GM12878 (cell line): ENCODE measurements around the gene DDX10. TPM values are rescaled to one million over a fixed set of nuclear protein-coding genes. Genes with fewer than 3 reads are reported as not detected.

ENCODE experiments used
- ATAC-seq: fragments of 200-7000 bp; cut with Tn5 transposase; 3 replicates; pipeline ENCODE4 v1.9.1; 2020; ENCODE audit warnings: mild to moderate bottlenecking, moderate library complexity
- BruUV-seq: library from RNA; stranded (reverse); fragments of 400-500 nt; replicated peaks from 2 replicates; lab custom pipeline; 2021; lab: Mats Ljungman, UMichigan
- CTCF ChIA-PET: fragments of 300-600 bp; sonication (Branson Sonifier 250); formaldehyde crosslinking; extraction: SDS; loops from one replicate; lab custom pipeline; 2021; ENCODE audit warnings: inconsistent platforms; lab: Yijun Ruan, JAX
- POLR2A ChIA-PET: fragments of 350-600 bp; formaldehyde crosslinking; extraction: SDS; loops from one replicate; lab custom pipeline; 2021; ENCODE audit warnings: inconsistent platforms; lab: Charles Lee
- RAD21 ChIA-PET: fragments of 300-600 bp; sonication (Branson Sonifier 250); formaldehyde crosslinking; loops from one replicate; lab custom pipeline; 2023; ENCODE audit warnings: antibody characterized with exemption; ENCODE audit not compliant: unreplicated experiment; lab: Charles Lee
- SMC1A ChIA-PET: fragments of 300-600 bp; sonication (Branson Sonifier 250); formaldehyde crosslinking; loops from one replicate; lab custom pipeline; 2023; ENCODE audit not compliant: unreplicated experiment, uncharacterized antibody; lab: Charles Lee
- DNase-seq: peaks from one replicate; pipeline ENCODE4 v3.0.0-alpha.2; 2011; ENCODE audit warnings: low read depth, low spot score
- FAIRE-seq: peaks from 3 replicates; lab custom pipeline; 2011; peaks lifted over from hg19 to GRCh38; lab: Jason Lieb, UNC
- H2AFZ ChIP-seq: 2 replicates; pipeline ENCODE4 v1.6.0; 2011; ENCODE audit warnings: low read depth, low read length, control low read depth; ENCODE audit not compliant: control insufficient read depth
- H3K27ac ChIP-seq: 2 replicates; pipeline ENCODE4 v1.5.1; 2011; ENCODE audit warnings: control low read depth; ENCODE audit not compliant: control insufficient read depth, insufficient read depth
- H3K27me3 ChIP-seq, 2 experiments: replicated peaks in 1 of 2; 2 replicates each; pipeline versions ENCODE4 v1.6.0 to v1.6.1; 2011; ENCODE audit warnings: low read length in 1 of 2; ENCODE audit not compliant: control insufficient read depth in 2 of 2, insufficient read depth in 2 of 2
- H3K36me3 ChIP-seq, 2 experiments: 2 replicates each; pipeline ENCODE4 v1.5.1; 2011; ENCODE audit warnings: low read length in 1 of 2; ENCODE audit not compliant: control insufficient read depth in 2 of 2, insufficient read depth in 2 of 2
- H3K4me1 ChIP-seq: 2 replicates; pipeline ENCODE4 v1.6.1; 2011; ENCODE audit warnings: mild to moderate bottlenecking, low read length, moderate library complexity, mixed read lengths; ENCODE audit not compliant: control insufficient read depth, insufficient read depth
- H3K4me2 ChIP-seq: 2 replicates; pipeline ENCODE4 v1.6.0; 2011; ENCODE audit warnings: control low read depth; ENCODE audit not compliant: control insufficient read depth, insufficient read depth
- H3K4me3 ChIP-seq: fragments of 200-600 bp; sonication (generic); 2 replicates; pipeline ENCODE4 v1.5.1; 2016
- H3K79me2 ChIP-seq: 2 replicates; pipeline ENCODE4 v1.6.0; 2011; ENCODE audit warnings: low read length; ENCODE audit not compliant: control insufficient read depth, insufficient read depth
- H3K9ac ChIP-seq: 2 replicates; pipeline ENCODE4 v1.8.0; 2011; ENCODE audit warnings: low read length, control low read depth, mixed read lengths; ENCODE audit not compliant: control insufficient read depth, insufficient read depth
- H3K9me3 ChIP-seq: replicated peaks from 3 replicates; pipeline ENCODE4 v1.5.1; 2011; ENCODE audit warnings: mild to moderate bottlenecking, low read length; ENCODE audit not compliant: control insufficient read depth, insufficient read depth
- H4K20me1 ChIP-seq: 2 replicates; pipeline ENCODE4 v1.6.0; 2011; ENCODE audit not compliant: control insufficient read depth, insufficient read depth
- BHLHE40 ChIP-seq, 2 experiments: fragments of 450-650 bp in 1 of 2; IDR thresholded peaks; 2 replicates each; pipeline ENCODE4 v1.6.1; 2011 to 2017; ENCODE audit warnings: low read depth in 2 of 2, borderline replicate concordance in 1 of 2, improper control_type of control experiment in 1 of 2, low read length in 1 of 2, mild to moderate bottlenecking in 1 of 2
- BMI1 ChIP-seq: fragments of 450-650 bp; IDR thresholded peaks from 2 replicates; pipeline ENCODE4 v1.6.1; 2016; ENCODE audit warnings: mild to moderate bottlenecking, moderate library complexity, borderline replicate concordance
- JUNB ChIP-seq: IDR thresholded peaks from 2 replicates; pipeline ENCODE4 v1.6.1; 2016; ENCODE audit warnings: antibody characterized with exemption, mild to moderate bottlenecking
- NR2F1 ChIP-seq: fragments of 450-650 bp; conservative IDR thresholded peaks from 2 replicates; pipeline ENCODE4 v1.6.1; 2017; ENCODE audit warnings: mild to moderate bottlenecking
- WGBS: methylation state at CpG from one replicate; pipeline ENCODE4 v1.1.6; 2016; ENCODE audit warnings: low lambda C conversion rate; ENCODE audit not compliant: insufficient replicate concordance, insufficient coverage; ENCODE audit errors: missing lambda C conversion rate; 5-methylcytosine and 5-hydroxymethylcytosine counted together
- in situ Hi-C: fragments of 300-500 bp; cut with MboI; formaldehyde crosslinking; loops from 9 replicates; pipeline ENCODE4 v1.14.3; 2018; ENCODE audit warnings: mixed read lengths
- intact Hi-C: fragments of 100-400 bp; cut with micrococcal nuclease; formaldehyde crosslinking; loops from one replicate; pipeline ENCODE4 v1.14.2; 2022; ENCODE audit not compliant: unreplicated experiment
- polyA plus RNA-seq, 11 experiments: library from polyadenylated mRNA; depleted of rRNA in 4 of 11; unstranded in 6 of 11; stranded (reverse) in 5 of 11; fragments of >200 nt; fragmentation: Nextera tagmentation in 4 of 11; fragmentation: Illumina TruSeq in 1 of 11; extraction: Ambion mirVana in 4 of 11; extraction: Trizol in 1 of 11; gene quantifications; 1 replicate in 1 of 11; 2 replicates in 10 of 11; pipeline versions ENCODE4 v1.2.1 to v1.2.3, GENCODE V29; 2011 to 2016; ENCODE audit warnings: inconsistent platforms in 2 of 11, missing spikeins in 2 of 11, low read depth in 1 of 11
- total RNA-seq, 4 experiments: library from RNA; depleted of rRNA in 3 of 4; stranded (reverse); fragments of >200 nt in 3 of 4; fragmentation: Illumina TruSeq in 1 of 4; extraction: Trizol in 1 of 4; gene quantifications; 2 replicates each; pipeline versions ENCODE4 v1.2.1 to v1.2.3, GENCODE V29; 2013 to 2021
- TF ChIP-seq, protein P1 (sequence below): IDR thresholded peaks from 2 replicates; pipeline ENCODE4 v1.6.1; 2011; ENCODE audit warnings: mild to moderate bottlenecking, low read depth, low read length, moderate library complexity; ENCODE audit not compliant: insufficient replicate concordance
- TF ChIP-seq, protein P2 (sequence below): fragments of 450-650 bp; IDR thresholded peaks from 2 replicates; pipeline ENCODE4 v1.6.1; 2016; ENCODE audit warnings: mild to moderate bottlenecking, moderate library complexity, borderline replicate concordance

Gene DDX10
- total and polyA plus RNA-seq, 10 of the 15 experiments (the other 5 are each of a cell fraction or from before 2014, with no cell fraction given): 20.9 to 51.5 (median 31.9) TPM

DNA sequence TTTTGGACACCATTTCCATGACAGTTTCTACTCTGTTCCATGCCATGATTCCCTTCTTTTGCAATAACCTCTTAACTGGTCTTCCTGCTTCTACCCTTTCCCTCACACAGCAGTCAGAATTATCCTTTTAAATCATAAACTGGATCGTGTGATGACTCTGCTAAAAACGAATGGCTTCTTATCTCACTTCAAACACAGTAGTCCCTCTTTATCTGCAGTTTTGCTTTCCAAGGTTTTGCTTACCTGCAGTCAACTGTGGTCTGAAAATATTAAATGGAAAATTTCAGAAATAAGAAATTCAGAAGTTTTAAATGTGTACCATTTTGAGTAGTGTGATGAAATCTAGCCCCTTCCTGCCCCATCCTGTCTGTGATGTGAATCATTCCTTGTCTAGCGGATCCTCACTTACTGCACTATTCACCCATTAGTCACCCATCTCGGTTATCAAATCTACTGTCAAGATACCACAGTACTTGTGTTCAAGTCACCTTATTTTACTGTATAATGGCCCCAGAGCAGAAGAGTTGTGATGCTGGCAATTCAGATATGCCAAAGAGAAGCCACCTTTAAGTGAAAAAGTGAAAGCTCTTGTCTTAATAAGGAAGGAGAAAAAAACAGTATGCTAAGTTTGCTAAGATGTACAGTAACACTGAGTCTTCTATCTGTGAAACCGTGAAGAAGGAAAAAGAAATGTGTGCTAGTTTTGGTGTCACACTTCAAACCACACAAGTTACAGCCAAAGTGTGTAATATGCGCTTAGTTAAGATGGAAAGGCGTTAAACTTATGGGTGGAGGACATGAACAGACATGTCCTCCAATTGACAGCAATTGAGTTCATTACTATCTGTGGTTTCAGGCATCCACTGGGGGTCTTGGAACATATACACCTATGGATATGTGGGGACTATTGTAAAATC is 283.0 kb downstream of the DDX10 start:
- no peaks in the 10 kb centered on the region; the same call in 1 of the 2 replicates for H3K4me1 ChIP-seq
- BruUV-seq: no TSS peak
- POLR2A ChIA-PET: interaction anchor here (0.6 kb wide), 1 partner anchor 12 kb away, joined by 4 read pairs; no protein-coding TSS in a partner anchor

GRCh38 chr11:108958368-108959104 is 293.7 kb downstream of the DDX10 start:
- no TSS peak for BruUV-seq
- FAIRE-seq: no peak
- POLR2A ChIA-PET: no interaction called here
- intact Hi-C loops: no loop called here
- no peak overlapping the region for H2AFZ ChIP-seq
- SMC1A ChIA-PET: interaction anchor here (0.8 to 1.5 kb wide), 3 partner anchors 22 to 223 kb away, joined by 3 read pairs; no protein-coding TSS in a partner anchor
- CTCF ChIA-PET: interaction anchor here (0.7 kb wide), 1 partner anchor 261 kb away, joined by 3 read pairs; no protein-coding TSS in a partner anchor
- 71% methylated on average over 7 of the region's 7 CpGs for WGBS
- H3K4me3 ChIP-seq: no peak overlapping the region
- H3K4me1 ChIP-seq: no peaks in the 10 kb centered on the region
- no peak for DNase-seq
- H3K79me2 ChIP-seq: no peaks in the 10 kb centered on the region
- no peaks in the 10 kb centered on the region for H3K36me3 ChIP-seq
- no peaks in the 10 kb centered on the region; the same call in 2 of the 3 replicates for H3K9me3 ChIP-seq
- H3K27me3 ChIP-seq: no peaks in the 10 kb centered on the region
- ATAC-seq: peak; percentile 76
- H4K20me1 ChIP-seq: no peaks in the 10 kb centered on the region
- H3K9ac ChIP-seq: no peak overlapping the region
- no peak overlapping the region for H3K4me2 ChIP-seq
- in situ Hi-C loops: no loop called here
- no peak overlapping the region for H3K27ac ChIP-seq
- RAD21 ChIA-PET: interaction anchor here (1.2 kb wide), 1 partner anchor 82 kb away, joined by 3 read pairs; no protein-coding TSS in a partner anchor
- no peak for TF ChIP-seq BMI1
- peak; percentile 56; the same call in 1 of the 2 replicates for TF ChIP-seq NR2F1
- TF ChIP-seq JUNB: peak; percentile 30; the same call in 1 of the 2 replicates
- TF ChIP-seq, protein P1, sequence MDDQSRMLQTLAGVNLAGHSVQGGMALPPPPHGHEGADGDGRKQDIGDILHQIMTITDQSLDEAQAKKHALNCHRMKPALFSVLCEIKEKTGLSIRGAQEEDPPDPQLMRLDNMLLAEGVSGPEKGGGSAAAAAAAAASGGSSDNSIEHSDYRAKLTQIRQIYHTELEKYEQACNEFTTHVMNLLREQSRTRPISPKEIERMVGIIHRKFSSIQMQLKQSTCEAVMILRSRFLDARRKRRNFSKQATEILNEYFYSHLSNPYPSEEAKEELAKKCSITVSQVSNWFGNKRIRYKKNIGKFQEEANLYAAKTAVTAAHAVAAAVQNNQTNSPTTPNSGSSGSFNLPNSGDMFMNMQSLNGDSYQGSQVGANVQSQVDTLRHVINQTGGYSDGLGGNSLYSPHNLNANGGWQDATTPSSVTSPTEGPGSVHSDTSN: peak; percentile 51
- TF ChIP-seq, protein P2, sequence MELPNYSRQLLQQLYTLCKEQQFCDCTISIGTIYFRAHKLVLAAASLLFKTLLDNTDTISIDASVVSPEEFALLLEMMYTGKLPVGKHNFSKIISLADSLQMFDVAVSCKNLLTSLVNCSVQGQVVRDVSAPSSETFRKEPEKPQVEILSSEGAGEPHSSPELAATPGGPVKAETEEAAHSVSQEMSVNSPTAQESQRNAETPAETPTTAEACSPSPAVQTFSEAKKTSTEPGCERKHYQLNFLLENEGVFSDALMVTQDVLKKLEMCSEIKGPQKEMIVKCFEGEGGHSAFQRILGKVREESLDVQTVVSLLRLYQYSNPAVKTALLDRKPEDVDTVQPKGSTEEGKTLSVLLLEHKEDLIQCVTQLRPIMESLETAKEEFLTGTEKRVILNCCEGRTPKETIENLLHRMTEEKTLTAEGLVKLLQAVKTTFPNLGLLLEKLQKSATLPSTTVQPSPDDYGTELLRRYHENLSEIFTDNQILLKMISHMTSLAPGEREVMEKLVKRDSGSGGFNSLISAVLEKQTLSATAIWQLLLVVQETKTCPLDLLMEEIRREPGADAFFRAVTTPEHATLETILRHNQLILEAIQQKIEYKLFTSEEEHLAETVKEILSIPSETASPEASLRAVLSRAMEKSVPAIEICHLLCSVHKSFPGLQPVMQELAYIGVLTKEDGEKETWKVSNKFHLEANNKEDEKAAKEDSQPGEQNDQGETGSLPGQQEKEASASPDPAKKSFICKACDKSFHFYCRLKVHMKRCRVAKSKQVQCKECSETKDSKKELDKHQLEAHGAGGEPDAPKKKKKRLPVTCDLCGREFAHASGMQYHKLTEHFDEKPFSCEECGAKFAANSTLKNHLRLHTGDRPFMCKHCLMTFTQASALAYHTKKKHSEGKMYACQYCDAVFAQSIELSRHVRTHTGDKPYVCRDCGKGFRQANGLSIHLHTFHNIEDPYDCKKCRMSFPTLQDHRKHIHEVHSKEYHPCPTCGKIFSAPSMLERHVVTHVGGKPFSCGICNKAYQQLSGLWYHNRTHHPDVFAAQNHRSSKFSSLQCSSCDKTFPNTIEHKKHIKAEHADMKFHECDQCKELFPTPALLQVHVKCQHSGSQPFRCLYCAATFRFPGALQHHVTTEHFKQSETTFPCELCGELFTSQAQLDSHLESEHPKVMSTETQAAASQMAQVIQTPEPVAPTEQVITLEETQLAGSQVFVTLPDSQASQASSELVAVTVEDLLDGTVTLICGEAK: no peak

More for the DNA sequence above, 283.0 kb downstream of the DDX10 start:
- no peaks in the 10 kb centered on the region for H4K20me1 ChIP-seq
- H3K27ac ChIP-seq: no peak overlapping the region
- ChIA-PET SMC1A (no interaction called here), RAD21 (interaction anchor here (1.3 kb wide), 1 partner anchor 8 kb away, joined by 3 read pairs; no protein-coding TSS in a partner anchor), CTCF (no interaction called here)
- FAIRE-seq (no peak), ATAC-seq (no peak)
- in situ Hi-C loops: no loop called here
- WGBS: 95% methylated on average over 7 of the region's 7 CpGs
- H2AFZ ChIP-seq: no peak overlapping the region
- intact Hi-C loops: loop anchor here (10.0 kb wide), 1 partner anchor 253 kb away; no protein-coding TSS in a partner anchor
- no peak overlapping the region for H3K4me3 ChIP-seq
- no peaks in the 10 kb centered on the region; a peak in 1 of 4 replicates for H3K36me3 ChIP-seq
- H3K79me2 ChIP-seq: no peaks in the 10 kb centered on the region
- TF ChIP-seq BHLHE40 (IDR thresholded peaks at IDR 0.05; ENCODE audit: borderline replicate concordance in 1 of 2, low read depth in 2 of 2, low read length in 1 of 2): no peak
- TF ChIP-seq, all 136 proteins: peak for 0
- no peak overlapping the region for H3K9ac ChIP-seq
- H3K9me3 ChIP-seq: no peaks in the 10 kb centered on the region; the same call in 2 of the 3 replicates
- H3K4me2 ChIP-seq: no peak overlapping the region
- DNase-seq: no peak
- H3K27me3 ChIP-seq: no peaks in the 10 kb centered on the region
